DMS153 treated with DMSO at 0.1 percent for 48 hours (cell line): ENCODE data around the gene GPR68.
"Not testable (repeated sequence)": the region's sequence is repeated elsewhere in the genome, so short reads cannot be mapped to it uniquely, and the experiment has no call there.

Experiments used
- DNase-seq: peaks from one replicate; lab custom pipeline; 2025; ENCODE audit not compliant: unreplicated experiment; lab: John Stamatoyannopoulos, UW

GPR68 gene

GRCh38 chr14:91200802-91201201 is 43.7 kb downstream of the GPR68 start:
- not testable (repeated sequence) for DNase-seq

- no peak for DNase-seq
Measured at GRCh38 chr14:91197631-91198030, 46.9 kb downstream of the GPR68 start.

GRCh38 chr14:91195881-91196280 is 48.6 kb downstream of the GPR68 start:
- DNase-seq, result no peak

- no peak for DNase-seq
Measured at GRCh38 chr14:91193069-91193468, 51.4 kb downstream of the GPR68 start.

- no peak for DNase-seq
Measured at GRCh38 chr14:91190853-91191252, 53.7 kb downstream of the GPR68 start.

- no peak for DNase-seq
Measured at GRCh38 chr14:91187271-91187670, 57.2 kb downstream of the GPR68 start.

GRCh38 chr14:91186515-91187066 is 57.9 kb downstream of the GPR68 start:
- DNase-seq, result no peak

GRCh38 chr14:91185721-91186120 is 58.8 kb downstream of the GPR68 start:
- DNase-seq, result no peak

GRCh38 chr14:91184559-91184958 is 59.9 kb downstream of the GPR68 start:
- no peak for DNase-seq

- DNase-seq, result not testable (repeated sequence)
Measured at GRCh38 chr14:91182753-91183152, 61.8 kb downstream of the GPR68 start.
